ENCODE results near the gene LIPG.
"Not testable (repeated sequence)": the region's sequence is repeated elsewhere in the genome, so short reads cannot be mapped to it uniquely, and the experiment has no call there.

Gene LIPG

DNA sequence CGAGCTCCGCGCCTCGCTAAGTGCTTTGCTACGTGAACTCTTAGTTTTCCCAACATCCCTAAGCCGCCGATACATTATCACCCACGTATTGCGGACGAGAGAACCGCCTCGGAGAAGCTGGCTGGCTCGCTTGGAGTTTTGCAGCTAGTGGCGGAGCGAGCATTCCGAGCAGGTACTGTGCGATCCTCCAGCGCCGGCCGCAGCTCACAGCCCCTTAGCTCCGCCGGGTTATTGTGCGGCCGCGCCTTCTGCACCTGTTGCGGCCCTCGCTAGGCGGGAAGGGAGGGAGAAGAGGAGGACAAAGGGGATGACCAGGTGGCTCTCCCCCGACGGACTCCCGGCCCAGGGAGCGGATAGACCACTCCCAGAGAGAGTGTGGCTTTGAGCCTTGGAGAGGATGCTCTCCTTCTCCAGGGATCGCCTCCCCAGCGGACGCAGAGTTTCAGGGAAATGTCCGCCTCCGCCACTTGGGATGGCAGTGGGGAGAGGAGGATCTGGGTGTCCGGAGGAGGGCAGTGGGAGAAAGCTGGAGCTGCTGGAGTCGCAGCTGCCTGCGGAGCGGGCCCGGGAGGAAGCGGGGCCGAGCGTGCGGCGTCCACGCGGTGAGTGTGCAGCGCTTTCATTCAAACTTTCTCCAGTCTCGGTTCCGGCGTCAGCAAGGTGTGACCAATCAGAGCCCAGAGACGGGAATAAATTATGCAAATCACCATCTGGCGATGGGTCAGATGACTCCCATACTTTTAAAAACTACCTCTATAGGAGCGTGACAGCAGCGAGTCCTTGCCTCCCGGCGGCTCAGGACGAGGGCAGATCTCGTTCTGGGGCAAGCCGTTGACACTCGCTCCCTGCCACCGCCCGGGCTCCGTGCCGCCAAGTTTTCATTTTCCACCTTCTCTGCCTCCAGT lies at the start of gene LIPG:
Gene LIPG, plus strand, starts transcription at position 769 of the 905 bp plus-strand sequence. CDS start 252 bp downstream, outside the sequence.
- peak; percentile 83 to 91 for DNase-seq

DNA sequence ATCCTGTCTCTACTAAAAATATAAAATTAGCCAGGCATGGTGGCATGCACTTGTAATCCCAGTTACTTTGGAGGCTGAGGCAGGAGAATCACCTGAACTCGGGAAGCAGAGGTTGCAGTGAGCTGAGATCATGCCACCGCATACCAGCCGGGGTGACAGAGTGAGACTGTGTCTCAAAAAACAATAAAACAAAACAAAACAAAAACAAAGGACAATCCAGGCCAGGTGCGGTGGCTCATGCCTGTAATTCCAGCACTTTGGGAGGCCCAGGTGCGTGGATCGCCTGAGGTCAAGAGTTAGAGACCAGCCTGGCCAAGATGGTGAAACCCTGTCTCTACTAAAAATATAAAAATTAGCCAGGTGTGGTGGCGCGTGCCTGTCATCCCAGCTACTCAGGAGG lies 49.0 kb upstream of the LIPG start:
- DNase-seq = not testable (repeated sequence)

DNA sequence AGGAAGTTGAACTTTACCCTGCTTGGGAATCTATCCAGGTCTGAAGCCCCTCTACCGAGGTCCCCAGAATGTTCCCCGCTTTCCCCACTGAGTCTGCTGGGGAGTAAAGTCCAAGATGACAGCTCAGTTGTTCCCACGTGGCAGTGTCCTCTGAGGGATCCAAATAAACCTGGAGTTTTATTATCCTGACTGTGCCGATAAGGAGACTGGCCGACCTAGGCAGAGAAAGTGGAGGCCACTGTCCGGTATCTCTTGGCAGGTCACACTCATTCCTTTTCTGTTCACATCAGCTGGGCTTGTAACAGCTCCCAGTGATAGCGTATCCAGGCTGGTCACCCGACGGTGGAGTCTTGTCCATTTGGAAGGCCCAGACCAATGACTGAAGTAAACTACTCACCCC lies 47.3 kb upstream of the LIPG start:
- no peak for DNase-seq

DNA sequence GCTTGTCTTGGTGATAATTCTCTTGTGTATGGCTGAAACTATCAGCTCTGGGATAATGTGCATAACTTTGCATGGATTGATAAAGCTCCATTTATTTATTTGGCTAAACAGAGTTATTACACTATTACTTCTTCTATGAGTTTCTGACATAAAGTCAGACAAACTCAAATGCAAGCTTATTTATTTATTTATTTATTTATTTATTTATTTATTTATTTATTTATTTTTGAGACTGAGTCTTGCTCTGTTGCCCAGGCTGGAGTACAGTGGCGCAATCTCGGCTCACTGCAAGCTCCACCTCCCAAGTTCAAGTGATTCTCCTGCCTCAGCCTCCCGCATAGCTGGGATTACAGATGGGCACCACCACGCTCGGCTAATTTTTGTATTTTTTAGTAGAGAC lies 46.9 kb upstream of the LIPG start:
- DNase-seq = not testable (repeated sequence)

DNA sequence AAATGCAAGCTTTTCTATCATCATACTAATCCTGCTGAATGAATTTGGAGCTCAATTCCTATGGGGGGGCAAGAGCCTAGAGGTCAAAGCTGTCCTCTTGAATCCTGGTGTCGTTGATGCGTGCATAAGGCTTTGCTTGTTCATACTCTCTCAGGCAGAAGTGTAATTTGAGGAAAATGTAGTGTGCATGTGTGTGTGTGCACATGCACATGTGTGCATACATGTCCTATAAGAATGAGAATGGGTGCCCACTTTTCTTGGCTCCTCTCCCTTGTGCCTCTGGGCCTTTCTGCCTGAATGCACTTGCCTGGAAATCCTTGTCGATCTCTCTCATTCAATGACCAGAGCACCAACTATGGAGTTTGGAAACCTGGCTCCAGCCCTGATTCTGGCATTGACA lies 46.3 kb upstream of the LIPG start:
- DNase-seq = no peak

DNA sequence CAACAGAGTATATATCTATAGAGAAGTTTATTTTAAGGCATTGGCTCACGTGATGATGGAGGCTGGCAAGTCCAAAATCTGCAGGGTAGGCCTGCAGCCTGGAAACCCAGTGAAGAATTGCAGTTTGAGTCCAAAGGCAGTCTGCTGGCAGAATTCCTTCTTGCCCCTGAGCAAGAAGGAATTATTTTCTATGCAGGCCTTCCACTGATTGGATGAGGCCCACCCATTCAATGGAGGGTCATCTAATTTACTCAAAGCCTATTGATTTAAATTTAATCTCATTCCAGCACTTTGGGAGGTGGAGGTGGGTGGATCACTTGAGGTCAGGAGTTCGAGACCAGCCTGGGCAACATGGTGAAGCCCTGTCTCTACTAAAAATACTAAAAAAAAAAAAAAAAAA lies 44.4 kb upstream of the LIPG start:
- no peak for DNase-seq

DNA sequence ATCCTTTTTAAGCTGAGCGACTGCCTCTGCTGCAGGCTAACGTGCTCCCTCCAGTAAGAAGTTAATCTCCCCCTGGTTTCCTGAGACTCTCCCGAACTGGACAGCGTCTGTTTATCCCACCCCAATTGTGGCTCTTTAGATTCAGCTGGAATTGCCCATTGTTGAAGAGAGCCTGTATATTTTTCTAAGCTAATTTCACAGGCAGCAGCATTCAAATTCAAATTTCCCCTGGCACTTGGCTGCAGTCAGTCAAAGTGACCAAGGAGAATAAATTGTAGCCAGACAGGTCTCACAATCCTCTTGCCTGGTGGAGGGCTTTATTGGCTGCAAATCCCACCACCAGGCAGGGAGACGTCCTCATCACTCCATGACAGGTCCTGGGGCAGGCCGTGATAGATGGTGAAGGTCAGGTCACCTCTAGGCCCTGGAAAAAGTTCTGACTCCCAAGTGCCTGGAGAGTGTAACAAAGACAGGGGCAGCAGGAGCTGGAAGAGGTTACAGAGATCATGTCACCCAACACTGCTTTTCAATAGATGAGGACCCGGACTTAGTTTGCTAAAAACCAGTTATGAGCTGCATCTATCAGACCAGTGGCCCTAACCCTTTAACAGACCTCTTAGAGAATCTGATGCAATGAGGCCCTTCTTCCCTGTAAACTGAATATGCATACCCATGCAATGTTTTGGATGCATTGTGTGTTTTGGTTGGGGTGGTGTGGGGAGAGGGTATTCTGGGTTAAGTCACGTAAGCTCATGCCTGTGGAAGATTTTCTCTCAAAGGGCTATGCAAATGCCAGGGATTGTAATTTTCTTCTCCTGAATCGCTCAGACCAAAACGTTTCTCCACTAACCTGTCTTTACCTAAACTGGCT lies 42.5 kb upstream of the LIPG start:
- peak; percentile 15 to 71 for DNase-seq

DNA sequence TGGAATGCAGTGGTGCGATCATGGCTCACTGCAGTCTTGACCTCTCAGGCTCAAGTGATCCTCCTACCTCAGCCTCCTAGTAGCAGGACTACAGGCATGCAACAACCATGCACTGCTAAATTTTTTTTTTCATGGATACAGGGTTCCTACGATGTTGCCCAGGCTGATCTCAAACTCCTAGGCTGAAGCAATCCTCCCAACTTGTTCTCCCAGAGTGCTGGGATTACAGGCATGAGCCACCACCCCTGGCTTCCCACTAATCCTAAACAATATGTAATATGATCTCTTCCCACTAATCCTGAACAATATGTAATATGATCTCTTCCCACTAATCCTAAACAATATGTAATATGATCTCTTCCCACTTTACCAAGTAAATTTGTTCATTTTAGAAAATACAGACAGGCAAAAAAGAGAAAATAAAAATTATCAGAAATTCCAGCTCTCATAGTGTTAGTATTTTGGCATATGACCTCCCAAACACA lies 41.2 kb upstream of the LIPG start:
- DNase-seq = peak; percentile 80 to 93

DNA sequence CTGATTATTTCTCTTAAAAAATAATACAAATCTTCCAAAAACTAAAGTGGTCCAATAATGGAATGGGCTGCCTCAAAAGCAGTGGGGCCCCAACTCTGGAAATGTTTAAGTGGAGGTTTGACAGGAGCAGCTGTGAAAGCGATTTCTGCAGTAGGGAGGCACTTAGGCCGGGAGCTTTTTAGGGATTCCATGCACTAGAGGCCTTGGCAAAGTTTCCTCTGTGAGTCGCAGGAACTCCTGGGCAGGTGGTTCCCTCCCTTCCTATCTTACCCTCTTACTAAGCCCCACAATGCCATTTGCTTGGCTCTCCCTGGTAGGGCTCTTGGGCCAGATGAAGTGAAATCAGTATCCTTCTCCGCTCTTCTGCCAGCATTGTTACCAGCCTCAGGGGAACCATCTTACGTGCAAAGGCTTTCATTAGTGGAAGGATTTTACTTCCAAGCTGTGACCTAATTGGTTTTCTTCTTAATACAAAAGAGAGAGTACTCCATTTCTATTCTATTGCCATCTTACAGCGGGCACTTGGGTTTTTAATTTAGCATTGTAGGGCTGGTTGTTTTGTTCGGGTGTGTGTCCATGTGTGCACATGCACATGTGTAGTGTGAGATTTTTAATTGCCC lies 40.5 kb upstream of the LIPG start:
- DNase-seq = peak; percentile 98 to 99

DNA sequence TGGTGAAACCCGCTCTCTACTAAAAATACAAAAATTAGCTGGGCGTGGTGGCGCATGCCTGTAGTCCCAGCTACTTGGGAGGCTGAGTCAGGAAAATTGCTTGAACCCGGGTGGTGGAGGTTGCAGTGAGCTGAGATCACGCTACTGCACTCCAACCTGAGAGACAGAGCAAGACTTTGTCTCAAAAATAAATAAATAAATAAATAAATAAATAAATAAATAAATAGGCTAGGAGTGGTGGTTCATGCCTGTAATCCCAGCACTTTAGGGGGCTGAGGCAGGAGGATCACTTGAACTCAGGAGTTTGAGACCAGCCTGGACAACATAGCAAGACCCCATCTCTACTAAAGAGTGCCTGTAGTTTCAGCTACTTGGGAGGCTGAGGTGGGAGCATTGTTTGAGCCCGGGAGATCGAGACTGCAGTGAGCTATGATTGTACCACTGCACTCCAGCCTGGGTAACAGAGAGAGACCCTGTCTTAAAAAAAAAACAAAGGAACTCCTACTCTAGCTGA lies 38.2 kb upstream of the LIPG start:
- DNase-seq = not testable (repeated sequence)

DNA sequence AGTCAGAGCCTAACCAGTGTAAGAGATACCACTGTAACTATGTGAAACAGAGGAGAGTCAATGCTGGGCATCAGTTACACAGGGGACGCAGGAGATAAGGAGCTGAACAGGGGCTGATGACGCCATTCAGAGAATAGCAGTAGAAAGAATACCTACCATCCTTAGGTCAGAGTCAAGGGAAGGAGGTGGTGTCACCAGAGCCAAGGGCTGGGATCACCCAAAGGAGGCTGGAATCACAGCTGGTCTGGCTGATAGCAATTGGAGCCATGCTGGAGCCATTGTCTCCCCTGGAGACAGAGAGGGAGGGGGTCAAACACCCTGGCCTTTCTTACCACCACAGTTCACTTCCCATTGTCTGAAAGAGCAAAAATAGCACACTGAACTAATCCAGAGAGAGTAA lies 37.5 kb upstream of the LIPG start:
- no peak for DNase-seq

DNA sequence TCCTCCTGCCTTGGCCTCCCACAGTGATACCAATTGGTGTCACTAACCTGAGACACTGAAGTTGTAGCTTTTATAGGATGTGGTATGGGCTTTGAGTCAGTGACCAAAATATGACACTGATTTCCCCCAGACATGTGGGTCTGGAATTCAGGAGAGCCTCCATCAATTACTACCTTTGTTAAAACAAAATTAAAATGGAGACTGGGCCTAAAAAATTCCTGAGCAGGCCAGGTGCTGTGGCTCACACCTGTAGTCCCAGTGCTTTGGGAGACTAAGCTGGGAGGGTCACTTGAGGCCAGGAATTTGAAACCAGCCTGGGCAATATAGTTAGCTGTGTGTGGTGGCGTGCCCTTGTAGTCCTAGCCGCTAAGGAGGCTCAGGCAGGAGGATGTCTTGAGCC lies 36.9 kb upstream of the LIPG start:
- no peak for DNase-seq

DNA sequence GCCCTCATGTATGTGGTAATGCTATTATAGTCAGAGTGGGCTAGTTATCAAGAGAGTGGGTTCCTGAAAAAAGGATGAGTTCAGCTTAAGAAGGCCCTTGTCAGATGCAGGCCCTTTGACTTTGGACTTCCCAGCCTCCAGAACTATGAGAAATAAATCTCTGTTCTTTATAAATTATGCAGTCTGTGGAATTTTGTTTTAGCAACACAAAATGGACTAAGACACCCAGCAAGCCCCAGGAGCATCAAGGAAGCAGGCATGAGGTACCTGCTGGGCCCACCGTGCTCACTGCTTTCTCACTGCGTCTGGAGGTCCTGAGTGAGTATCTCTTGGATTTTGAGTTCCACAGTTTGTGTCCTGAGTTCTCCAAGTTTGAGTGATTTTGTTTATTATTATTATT lies 35.9 kb upstream of the LIPG start:
- DNase-seq = no peak

DNA sequence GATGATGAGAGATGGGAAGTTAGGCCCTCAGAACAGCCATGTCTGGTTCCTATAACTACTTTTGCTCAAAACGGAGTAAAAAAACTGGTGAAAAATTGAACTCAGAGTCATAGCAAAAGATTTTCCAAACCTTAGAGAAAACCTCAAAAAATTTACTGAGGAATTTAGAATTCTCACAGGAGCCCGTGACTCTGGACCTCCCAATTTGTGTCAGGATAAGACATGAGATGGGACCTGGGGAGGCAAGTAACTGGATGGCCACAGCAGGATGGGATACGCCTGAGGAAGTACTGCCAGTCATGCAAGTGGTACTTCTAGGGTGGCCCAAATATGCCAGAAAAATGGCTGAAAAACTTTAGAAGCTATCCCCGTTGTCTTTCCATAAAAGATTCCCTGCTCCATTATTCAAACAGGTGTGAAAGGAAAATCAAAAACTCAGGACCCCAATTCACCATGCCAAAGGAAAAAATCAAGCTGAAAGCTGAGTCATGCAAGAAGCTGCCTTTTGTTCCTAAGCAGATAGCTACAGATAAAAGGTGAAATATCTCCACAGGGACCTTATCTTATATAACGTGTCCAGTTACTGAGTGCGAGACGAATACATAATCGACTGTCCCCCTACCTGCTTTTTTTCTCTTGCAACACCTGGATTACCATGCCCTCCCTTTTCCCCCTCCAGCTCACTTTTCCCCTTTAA lies 34.1 kb upstream of the LIPG start:
- no peak for DNase-seq

DNA sequence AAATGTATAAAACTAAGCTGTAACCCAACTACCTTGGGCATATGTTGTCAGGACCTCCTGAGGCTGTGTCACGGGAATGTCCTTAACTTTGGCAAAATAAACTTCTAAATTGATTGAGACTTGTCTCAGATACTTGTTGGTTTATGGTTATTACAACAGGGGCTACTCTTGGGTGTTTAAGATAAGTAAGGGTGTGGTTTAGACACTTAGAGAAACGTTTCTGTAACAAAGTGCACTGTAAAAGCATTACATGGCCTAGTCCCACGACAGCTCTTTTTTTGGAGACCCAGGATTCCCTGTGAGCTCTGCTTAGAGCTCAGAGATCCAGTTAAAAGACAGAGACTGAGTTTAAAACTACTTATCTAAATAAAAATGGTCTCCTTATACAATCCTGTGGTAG lies 32.3 kb upstream of the LIPG start:
- DNase-seq = no peak

DNA sequence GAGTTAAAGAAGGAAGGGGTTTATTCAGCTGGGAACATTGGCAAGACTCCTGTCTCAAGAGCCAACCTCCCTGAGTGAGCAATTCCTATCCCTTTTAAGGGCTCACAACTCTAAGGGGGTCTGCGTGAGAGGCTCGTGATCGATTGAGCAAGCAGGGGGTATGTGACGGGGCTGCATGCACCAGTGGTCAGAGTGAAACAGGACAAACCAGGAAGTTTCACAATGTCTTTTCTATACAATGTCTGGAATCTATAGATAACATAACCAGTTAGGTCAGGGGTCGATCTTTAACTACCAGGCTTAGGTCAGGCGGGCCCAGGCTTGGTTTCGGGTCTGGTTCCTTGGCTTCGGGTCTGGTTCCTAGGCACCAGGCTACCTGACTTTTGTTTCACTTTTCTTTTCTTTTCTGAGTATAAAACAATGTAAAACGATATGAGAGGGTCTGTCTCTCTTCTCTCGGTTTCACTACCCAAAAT lies 30.1 kb upstream of the LIPG start:
- no peak for DNase-seq

DNA sequence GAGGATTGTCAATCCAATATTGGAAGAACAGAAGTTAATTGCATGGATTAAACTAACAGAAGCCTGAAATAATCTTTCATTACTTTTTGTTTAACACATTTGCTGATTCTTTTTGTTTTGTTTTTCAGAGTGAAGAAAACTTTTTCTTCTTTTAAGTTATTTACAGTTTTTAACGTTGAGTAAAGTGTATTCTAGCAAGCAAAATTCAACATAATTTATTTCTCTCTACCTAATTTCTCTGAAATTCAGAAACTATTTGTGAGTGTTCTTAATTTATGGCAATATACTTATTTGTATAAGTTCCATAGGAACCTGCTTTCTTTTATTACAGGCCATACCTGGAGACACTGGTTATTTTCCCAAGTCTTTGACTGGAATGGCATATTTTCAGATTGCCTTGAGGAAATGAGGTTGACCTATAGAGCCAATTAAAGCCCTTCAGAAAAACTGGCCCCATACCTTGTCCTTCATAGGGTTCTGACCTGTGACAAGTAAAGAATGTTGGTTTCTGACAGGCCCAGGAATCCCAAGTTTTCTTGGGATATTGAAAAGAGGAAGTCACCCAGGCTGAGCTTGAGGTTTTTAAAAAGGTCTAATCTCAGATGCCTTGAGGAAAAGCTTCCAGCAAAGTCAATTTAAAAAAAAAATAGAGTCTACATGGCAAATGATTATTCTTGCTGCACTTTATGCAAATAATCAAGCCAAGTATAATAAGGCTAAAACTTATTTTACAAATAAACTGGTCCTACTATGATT lies 26.8 kb upstream of the LIPG start:
- no peak for DNase-seq

DNA sequence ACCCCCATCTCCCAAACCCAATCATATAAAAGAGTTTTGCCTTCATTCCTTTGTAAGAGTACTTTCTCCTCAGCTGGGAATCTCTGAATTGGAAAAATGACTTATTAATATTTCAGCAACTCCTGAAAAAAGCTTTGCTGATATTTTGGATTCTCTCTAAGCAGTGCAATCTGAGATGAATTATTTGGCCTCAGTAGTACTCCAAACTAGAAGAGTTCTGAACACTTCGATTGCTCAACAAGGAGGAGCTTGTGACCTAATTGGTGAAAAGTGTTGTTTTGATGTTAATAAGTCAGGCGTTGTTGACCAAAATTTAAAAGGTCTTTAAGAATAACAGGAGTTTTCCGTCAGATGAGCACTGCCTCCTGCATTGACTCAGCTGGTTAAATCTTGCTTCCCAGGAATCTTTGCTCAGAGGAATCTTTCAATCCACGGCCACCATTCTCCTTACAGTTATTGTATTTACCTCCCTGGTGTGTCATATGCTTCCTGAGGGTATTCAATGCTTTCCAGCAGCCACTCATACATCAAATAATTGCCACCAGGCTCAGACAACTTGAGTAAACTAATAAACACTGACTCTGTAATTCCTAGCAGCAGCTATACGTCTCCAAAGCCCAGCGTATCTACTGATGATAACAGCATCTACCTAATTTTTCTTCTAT lies 24.5 kb upstream of the LIPG start:
- DNase-seq = no peak

DNA sequence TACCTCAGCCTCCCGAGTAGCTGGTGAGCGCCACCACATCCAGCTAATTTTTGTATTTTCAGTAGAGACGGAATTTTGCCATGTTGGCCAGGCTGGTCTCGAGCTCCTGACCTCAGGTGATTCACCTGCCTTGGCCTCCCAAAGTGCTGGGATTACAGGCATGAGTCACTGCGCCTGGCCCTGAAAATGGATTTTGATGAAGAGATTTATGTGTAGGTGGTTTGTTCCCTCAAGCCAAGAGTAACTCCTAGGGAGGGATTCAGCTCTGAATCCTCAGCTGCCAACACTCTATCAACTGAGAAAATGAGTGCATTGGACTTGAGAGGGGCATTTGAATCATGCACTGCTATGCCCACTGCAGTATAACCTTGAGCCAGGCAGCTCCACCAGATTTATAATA lies 17.5 kb upstream of the LIPG start:
- DNase-seq = no peak

DNA sequence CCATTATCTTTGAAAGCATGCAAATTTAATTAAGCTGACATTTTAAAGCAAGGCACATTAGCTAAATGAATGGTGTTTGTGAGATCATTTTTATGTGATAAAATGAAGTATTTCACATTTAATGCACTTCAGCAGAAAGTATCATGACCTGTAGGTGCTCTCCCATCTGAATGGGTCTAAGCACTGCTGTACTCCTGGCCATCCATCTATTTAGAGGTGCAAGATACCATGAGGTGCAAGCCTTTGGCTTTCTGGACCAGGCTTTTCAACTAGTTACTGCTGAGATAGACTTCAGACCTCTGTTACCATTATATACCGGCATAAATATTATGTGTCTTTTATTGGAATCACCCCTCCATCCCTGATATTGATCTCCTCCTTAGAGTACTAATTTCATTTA lies 15.6 kb upstream of the LIPG start:
- DNase-seq = no peak

DNA sequence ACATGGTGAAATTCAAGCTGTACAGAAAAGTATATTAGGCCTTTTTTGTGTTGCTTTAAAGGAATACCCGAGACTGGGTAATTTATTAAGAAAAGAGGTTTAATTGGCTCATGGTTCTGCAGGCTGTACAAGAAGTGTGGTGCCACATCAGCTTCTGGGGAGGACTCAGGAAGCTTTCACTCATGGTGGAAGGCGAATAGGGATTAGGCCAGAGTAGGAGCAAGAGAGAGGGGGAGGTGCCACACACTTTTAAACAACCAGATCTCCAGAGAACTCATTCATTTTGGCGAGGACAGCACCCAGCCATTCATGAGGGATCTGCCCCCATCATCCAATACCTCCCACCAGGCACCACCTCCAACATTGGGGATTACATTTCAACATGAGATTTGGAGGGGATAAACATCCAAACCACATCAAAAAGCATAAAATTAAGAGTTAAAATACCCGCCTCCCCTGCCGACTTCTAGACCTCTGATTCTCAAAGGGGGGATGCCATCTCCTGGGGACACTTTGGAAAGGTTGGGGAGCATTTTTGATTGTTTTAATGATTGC lies 15.1 kb upstream of the LIPG start:
- DNase-seq = no peak

All from NCI-H524 (cell line).